Stimulated activated CD4-positive, alpha-beta T cell treated with anti-CD3 and anti-CD28 coated beads, Interleukin-2, amount 100 ng/mL, for 48 hours (primary cell): ENCODE measurements around the gene FADD.
"Not testable (repeated sequence)": the region's sequence is repeated elsewhere in the genome, so short reads cannot be mapped to it uniquely, and the experiment has no call there.

Experiments
- DNase-seq, 2 donors: peaks; one replicate each; pipeline ENCODE4 v3.0.0-alpha.2; 2020

FADD gene

DNA sequence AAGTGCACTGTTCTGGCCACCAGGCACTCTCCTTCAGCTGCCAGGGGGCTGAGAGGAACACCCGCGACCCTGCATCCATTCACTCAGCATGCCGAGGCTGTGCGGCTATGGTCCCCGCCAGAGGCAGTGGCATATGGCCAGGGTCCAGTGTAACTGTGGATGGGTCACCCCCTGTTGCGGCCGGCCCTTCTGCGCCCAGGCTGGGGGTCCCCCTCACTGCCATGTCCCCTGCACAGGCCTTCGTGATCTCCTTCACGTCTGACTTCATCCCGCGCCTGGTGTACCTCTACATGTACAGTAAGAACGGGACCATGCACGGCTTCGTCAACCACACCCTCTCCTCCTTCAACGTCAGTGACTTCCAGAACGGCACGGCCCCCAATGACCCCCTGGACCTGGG, 20.8 kb upstream of the FADD start:
- no peak for DNase-seq

DNA sequence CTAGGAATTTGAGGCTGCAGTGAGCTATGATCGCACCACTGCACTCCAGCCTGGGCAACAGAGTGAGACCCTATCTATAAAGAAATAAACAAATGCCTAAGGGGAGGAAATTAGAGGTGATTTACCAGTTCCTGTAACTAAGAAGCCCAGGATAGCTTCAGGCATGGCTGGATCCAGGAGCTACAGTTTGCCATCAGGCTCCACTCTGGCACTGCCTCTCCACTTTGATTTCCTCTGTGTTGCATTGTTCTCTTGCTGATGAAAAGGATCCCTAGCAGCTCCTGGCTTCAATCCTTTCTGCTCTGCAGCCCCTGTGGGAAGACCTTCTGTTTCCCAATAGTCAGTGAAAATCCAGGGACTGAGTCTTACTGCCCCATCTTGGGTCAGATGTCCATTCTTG, 20.1 kb upstream of the FADD start:
- no peak for DNase-seq

- DNase-seq: no peak
Observed at GRCh38 chr11:70183483-70184176, 19.5 kb upstream of the FADD start.

DNA sequence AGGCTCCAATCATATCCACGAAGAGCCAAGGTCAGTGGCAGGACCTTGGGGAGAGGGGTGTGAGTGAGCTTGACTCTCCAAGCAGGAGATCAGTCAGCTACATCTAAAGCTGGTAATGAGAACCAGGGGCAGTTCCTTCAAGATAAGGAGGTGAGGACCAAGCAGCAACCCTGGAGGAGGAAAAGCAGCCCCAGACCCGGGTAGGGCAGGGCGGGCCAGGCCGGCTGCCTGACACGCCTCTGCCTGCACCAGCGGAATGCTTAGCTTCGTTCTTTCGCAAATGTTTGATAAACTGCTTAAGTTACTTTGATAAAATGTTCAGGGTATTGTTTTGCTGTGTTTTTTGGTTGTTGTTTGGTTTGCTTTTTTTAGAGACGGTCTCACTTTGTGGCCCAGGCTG, 18.7 kb upstream of the FADD start:
- DNase-seq: no peak

GRCh38 chr11:70185348-70186055, 17.6 kb upstream of the FADD start:
- DNase-seq: no peak

DNA sequence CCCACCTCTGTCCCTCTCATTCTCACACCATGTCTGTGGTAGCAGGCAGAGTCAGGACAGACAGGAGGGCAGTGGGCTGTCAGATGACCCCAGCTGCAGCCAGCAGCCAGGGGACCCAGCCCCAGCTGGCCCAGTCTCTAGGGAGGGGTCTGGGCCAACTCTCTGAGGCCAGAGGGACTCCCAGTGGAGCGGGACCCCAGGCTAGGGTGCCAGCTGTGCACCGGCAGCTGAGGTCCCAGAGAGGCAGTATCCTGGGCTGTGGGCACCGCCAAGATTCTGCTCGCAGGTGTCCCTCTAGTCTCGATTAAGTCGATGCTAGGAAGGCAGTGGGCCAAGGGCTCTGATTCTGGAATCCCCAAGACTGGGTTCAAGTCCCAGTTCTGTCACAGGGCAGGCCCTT, 16.7 kb upstream of the FADD start:
- DNase-seq: no peak

GRCh38 chr11:70186936-70187335, 16.2 kb upstream of the FADD start:
- DNase-seq: no peak

DNA sequence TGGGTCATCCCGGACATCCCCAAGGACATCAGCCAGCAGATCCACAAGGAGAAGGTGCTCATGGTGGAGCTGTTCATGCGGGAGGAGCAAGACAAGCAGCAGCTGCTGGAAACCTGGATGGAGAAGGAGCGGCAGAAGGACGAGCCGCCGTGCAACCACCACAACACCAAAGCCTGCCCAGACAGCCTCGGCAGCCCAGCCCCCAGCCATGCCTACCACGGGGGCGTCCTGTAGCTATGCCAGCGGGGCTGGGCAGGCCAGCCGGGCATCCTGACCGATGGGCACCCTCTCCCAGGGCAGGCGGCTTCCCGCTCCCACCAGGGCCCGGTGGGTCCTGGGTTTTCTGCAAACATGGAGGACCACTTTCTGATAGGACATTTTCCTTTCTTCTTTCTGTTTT, 15.3 kb upstream of the FADD start:
- no peak for DNase-seq

DNA sequence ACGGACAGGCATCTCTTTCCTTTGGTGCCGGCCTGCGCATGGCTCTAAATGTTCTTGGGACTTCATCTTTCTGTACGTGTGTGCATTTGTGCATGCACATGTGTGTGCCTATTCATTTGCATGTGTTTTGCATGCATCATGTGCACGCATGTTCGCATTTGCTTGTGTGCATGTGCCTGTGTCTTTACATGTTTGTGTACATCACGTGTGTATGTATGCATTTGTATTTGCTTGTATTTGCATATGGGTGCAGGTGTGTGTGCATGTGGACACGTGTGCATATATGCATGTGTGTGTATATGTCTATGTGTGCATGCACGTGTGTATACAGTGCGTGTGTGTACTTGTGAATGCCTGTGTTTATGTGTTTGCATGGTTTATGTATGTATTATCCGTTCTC, 13.5 kb upstream of the FADD start:
- no peak for DNase-seq

DNA sequence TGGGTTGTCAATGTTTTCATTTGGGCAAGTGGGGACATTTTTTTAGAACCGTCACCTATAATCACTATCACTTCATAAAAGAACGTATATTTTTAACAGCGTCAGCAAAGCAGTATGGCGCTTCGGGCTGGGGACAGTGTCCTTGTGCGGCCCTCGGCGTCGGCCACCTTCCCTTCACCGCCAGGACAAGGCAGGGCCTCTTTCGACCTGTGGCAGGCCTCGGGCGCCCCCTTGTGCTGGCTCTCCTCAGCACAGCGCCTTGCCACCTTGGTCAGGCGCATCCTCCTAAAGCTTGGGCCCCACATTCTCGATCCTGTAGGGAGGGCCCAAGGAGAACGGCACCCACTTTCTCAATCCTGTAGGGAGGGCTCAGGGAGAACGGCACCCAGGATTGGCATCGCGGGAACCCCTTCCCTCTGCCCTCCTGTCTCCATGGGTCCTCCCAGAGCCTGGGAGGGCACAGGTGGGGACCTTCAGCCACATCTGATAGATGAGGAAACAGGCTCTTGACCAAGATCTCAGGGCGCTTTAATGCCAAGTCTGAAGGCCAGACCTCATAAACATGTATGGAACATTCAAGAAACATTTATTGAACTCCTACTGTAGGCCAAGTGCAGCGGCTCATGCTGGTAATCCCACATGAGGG, 11.5 kb upstream of the FADD start:
- peak; percentile 61 to 72 for DNase-seq

DNA sequence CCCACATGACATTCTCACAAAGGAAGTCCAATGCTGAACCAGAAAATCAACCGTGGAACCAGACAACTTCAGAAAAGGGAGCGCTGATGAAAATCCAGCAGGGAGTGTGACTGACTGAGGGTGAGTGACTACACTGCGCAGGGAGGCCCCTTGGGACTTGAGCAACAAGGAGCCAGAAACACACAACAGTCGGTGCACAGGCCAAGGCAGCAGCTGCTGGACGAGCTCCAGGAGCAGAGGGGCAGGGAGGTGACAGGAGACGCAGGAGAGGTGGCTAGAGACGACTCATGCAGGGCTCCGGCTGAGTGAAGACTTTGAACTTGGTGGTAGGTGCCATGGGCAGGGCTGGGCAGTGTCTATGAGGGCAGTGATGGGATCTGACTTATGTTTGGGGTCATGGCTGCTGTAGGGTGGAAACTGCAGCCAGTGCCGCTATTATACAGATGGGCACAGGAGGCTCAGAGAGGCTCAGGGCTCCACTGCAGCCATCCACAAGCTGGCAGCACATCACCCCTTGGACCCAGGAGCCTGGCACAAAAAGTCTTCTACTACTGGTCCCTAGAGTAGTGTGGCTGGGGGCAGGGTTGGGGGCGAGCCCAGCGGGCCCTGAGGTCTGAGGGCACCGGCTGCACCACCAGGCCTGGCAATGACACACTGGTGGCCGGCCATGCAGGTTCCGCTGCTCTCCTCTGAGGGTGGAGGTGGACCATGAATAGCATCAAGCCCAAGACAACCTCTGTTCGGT, 10.3 kb upstream of the FADD start:
- DNase-seq: no peak

- no peak for DNase-seq
Observed at GRCh38 chr11:70193411-70194292, 9.4 kb upstream of the FADD start.

- no peak for DNase-seq
Observed at GRCh38 chr11:70194792-70195791, 8.0 kb upstream of the FADD start.

DNA sequence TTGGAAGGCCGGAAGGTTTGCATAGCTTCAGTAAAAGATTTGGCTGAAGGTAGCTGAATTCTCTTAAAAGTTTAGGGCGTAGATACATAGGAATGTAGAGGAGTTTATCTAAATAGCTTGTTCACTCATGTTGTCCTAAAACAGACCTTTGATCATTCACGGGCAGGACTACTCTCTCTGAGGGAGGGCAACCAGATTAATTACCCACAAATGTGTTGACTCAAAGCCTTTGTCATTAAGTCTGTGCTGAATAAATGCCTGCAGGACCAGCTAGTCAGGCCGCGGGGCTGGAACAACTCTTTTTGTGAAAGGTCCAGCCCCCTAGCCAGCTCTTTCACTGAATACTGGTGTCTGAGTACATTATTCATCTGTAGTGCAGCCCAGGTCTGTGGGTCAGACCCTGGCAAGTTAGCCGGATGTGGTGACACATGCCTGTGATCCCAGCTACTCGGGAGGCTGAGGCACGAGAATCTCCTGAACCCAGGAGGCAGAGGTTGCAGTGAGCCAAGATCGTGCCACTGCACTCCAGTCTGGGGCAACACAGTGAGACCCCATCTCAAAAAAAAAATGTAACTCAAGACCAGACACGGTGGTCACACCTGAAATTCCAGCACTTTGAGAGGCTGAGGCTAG, 2.8 kb upstream of the FADD start:
- DNase-seq: no peak

GRCh38 chr11:70201047-70201446, 2.0 kb upstream of the FADD start:
- not testable (repeated sequence) for DNase-seq

- DNase-seq: no peak
Observed at GRCh38 chr11:70201882-70202861, 924 bp upstream of the FADD start.

DNA sequence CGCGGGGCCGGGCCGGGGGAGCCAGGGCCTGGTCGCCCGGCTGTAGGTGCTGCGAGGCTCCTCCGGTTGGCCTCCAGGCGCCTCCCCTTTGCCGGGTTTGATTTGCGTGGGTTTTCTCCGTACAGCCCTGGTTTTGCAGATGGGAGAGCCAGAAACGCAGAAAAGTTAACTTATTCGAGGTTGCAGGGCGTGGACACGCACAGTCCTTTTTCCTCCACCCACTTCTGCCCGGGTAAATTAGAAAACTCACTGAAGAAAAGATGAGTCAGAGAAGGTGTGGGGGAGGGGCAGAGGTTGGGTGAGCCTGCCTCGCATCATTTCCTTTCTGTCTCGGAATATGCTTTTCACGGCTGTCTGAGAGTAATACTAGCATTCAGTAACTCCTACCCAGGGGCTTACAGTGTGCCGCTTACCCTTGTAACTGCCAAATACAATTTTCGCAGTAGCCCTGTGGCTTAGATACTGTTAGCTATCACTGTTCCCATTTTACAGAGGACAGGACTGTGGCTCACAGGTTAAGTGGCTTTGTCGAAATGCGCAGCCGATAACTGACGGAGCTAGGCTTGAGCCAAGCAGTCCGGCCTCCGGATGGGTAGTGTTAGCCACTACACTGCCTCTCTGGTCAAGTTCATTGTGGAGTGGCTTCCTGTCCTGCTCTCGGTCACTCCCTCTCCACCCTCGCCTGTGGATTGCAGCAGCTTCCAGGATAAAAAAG, 812 bp downstream of the FADD start:
- peak; percentile 88 to 91 for DNase-seq

GRCh38 chr11:70204466-70204799, 1.3 kb downstream of the FADD start:
- peak in 1 of 2 donors; percentile 20 for DNase-seq
